Keratinocyte (primary cell): ENCODE measurements around the gene RAB7B. TPM values are rescaled to one million over a fixed set of nuclear protein-coding genes. Genes with fewer than 3 reads are reported as not detected.

Experiments
- DNase-seq: peaks from one replicate; pipeline ENCODE4 v3.0.0-alpha.2; 2011; ENCODE audit warnings: low read depth, missing footprints, low spot score
- FAIRE-seq: peaks from 2 replicates; lab custom pipeline; 2011; peaks lifted over from hg19 to GRCh38; lab: Jason Lieb, UNC
- H2AFZ ChIP-seq: 2 replicates; pipeline ENCODE4 v1.6.0; 2012; ENCODE audit warnings: low read length, control low read depth, inconsistent platforms; ENCODE audit not compliant: control insufficient read depth
- H3K27ac ChIP-seq: 2 replicates; pipeline ENCODE4 v1.5.1; 2011; ENCODE audit warnings: low read length; ENCODE audit not compliant: control insufficient read depth, insufficient read depth
- H3K27me3 ChIP-seq: 3 replicates; pipeline ENCODE4 v1.6.0; 2011; ENCODE audit warnings: low read length; ENCODE audit not compliant: control insufficient read depth, insufficient read depth; ENCODE audit errors: extremely low read depth
- H3K36me3 ChIP-seq, 2 experiments: 2 replicates in 1 of 2; 3 replicates in 1 of 2; pipeline ENCODE4 v1.5.1; 2011; ENCODE audit warnings: low read length in 2 of 2, mild to moderate bottlenecking in 1 of 2; ENCODE audit not compliant: control insufficient read depth in 2 of 2, insufficient read depth in 2 of 2; ENCODE audit errors: extremely low read depth in 1 of 2
- H3K4me1 ChIP-seq: 3 replicates; pipeline ENCODE4 v1.5.1; 2011; ENCODE audit warnings: low read length; ENCODE audit not compliant: control insufficient read depth, insufficient read depth; ENCODE audit errors: extremely low read depth
- H3K4me2 ChIP-seq: 3 replicates; pipeline ENCODE4 v1.6.0; 2011; ENCODE audit warnings: low read depth, low read length; ENCODE audit not compliant: control insufficient read depth, insufficient read depth; ENCODE audit errors: extremely low read depth
- H3K4me3 ChIP-seq, 3 experiments: fragments of 200-600 bp in 1 of 3; sonication (generic) in 1 of 3; 2 replicates in 2 of 3; 3 replicates in 1 of 3; pipeline ENCODE4 v1.5.1; 2011 to 2016; ENCODE audit warnings: low read length in 3 of 3, mild to moderate bottlenecking in 3 of 3, control low read depth in 2 of 3, inconsistent platforms in 1 of 3, low read depth in 1 of 3, mixed read lengths in 1 of 3, mixed run types in 1 of 3, moderate library complexity in 1 of 3; ENCODE audit not compliant: control insufficient read depth in 2 of 3, insufficient read depth in 2 of 3; ENCODE audit errors: extremely low read depth in 1 of 3
- H3K79me2 ChIP-seq: 2 replicates; pipeline ENCODE4 v1.6.0; 2012; ENCODE audit warnings: low read length; ENCODE audit not compliant: control insufficient read depth, insufficient read depth
- H3K9ac ChIP-seq: 3 replicates; pipeline ENCODE4 v1.6.0; 2011; ENCODE audit warnings: low read length; ENCODE audit not compliant: control insufficient read depth, insufficient read depth; ENCODE audit errors: extremely low read depth
- H3K9me1 ChIP-seq: 3 replicates; pipeline ENCODE4 v1.6.0; 2011; ENCODE audit warnings: low read length; ENCODE audit not compliant: control insufficient read depth, insufficient read depth; ENCODE audit errors: extremely low read depth
- H3K9me3 ChIP-seq: 2 replicates; pipeline ENCODE4 v1.5.1; 2012; ENCODE audit warnings: low read depth, low read length; ENCODE audit not compliant: control insufficient read depth
- H4K20me1 ChIP-seq: 3 replicates; pipeline ENCODE4 v1.6.0; 2011; ENCODE audit warnings: low read length; ENCODE audit not compliant: control insufficient read depth, insufficient read depth; ENCODE audit errors: extremely low read depth
- CTCF ChIP-seq, 3 experiments: IDR thresholded peaks in 1 of 3; conservative IDR thresholded peaks in 1 of 3; optimal IDR thresholded peaks in 1 of 3; 2 replicates in 2 of 3; 3 replicates in 1 of 3; pipeline versions ENCODE3 to v1.5.1; 2011; ENCODE audit warnings: low read length in 3 of 3, mild to moderate bottlenecking in 3 of 3, moderate library complexity in 2 of 3, control low read depth in 1 of 3, inconsistent platforms in 1 of 3; ENCODE audit not compliant: insufficient read depth in 2 of 3; ENCODE audit errors: extremely low read depth in 1 of 3
- EZH2 ChIP-seq: IDR thresholded peaks from one replicate; pipeline ENCODE4 v1.6.1; 2012; ENCODE audit warnings: inconsistent platforms, mild to moderate bottlenecking, low read length, moderate library complexity
- dilution Hi-C: fragments of 300-500 bp; cut with MboI; formaldehyde crosslinking; loops from one replicate; pipeline ENCODE4 v1.7.0; 2020; ENCODE audit warnings: low sequenced_read_pairs; ENCODE audit not compliant: extremely low pct_ligation_motif_present
- polyA plus RNA-seq, 5 experiments: library from polyadenylated mRNA; depleted of rRNA in 3 of 5; stranded (reverse) in 3 of 5; stranded (forward) in 1 of 5; unstranded in 1 of 5; fragments of >200 nt; gene quantifications; 1 replicate in 1 of 5; 2 replicates in 3 of 5; 3 replicates in 1 of 5; pipeline versions ENCODE4 v1.2.1 to v1.2.3, GENCODE V29; 2011 to 2012; ENCODE audit warnings: missing spikeins in 2 of 5, low read depth in 1 of 5, low replicate concordance in 1 of 5

The RAB7B gene
- polyA plus RNA-seq, 1 donor (not counting 4 experiments of a cell fraction or from before 2014, with no cell fraction given): 47.8 TPM

GRCh38 chr1:205934788-205935187 is 68.4 kb downstream of the RAB7B start:
- no peak overlapping the region for H3K4me2 ChIP-seq

GRCh38 chr1:205933671-205934618 is 69.2 kb downstream of the RAB7B start:
- DNase-seq (no peak), FAIRE-seq (no peak)
- Histone ChIP-seq H3K79me2 (no peaks in the 10 kb centered on the region), H3K4me1 (peaks cover 12% of the 10 kb centered on the region), H3K36me3 (no peaks in the 10 kb centered on the region), H3K4me3 (no peak overlapping the region), H4K20me1 (no peaks in the 10 kb centered on the region), H3K4me2 (no peak overlapping the region), H3K27ac (no peak overlapping the region), H2AFZ (no peak overlapping the region), H3K9me1 (no peaks in the 10 kb centered on the region), H3K9me3 (no peaks in the 10 kb centered on the region), H3K27me3 (peaks cover 57% of the 10 kb centered on the region), H3K9ac (no peak overlapping the region)
- dilution Hi-C loops: no loop called here
- no peak for TF ChIP-seq CTCF (optimal IDR thresholded peaks at IDR 0.05 in 1 of 3, IDR thresholded peaks at IDR 0.05 in 1 of 3, conservative IDR thresholded peaks at IDR 0.05 in 1 of 3; ENCODE audit: extremely low read depth in 1 of 3, insufficient read depth in 2 of 3, low read length in 3 of 3)
- no peak for TF ChIP-seq EZH2

More at GRCh38 chr1:205934788-205935187, 68.4 kb downstream of the RAB7B start:
- H3K4me3 ChIP-seq: no peak overlapping the region
- H3K9me3 ChIP-seq: no peaks in the 10 kb centered on the region
- TF ChIP-seq CTCF (optimal IDR thresholded peaks at IDR 0.05 in 1 of 3, IDR thresholded peaks at IDR 0.05 in 1 of 3, conservative IDR thresholded peaks at IDR 0.05 in 1 of 3; ENCODE audit: extremely low read depth in 1 of 3, insufficient read depth in 2 of 3, low read length in 3 of 3) (no peak), EZH2 (no peak)
- H3K9ac ChIP-seq: no peak overlapping the region
- H3K9me1 ChIP-seq: no peaks in the 10 kb centered on the region
- dilution Hi-C loops: no loop called here
- peaks cover 12% of the 10 kb centered on the region for H3K4me1 ChIP-seq
- no peak for FAIRE-seq
- H3K79me2 ChIP-seq: no peaks in the 10 kb centered on the region
- no peak overlapping the region for H3K27ac ChIP-seq
- H3K27me3 ChIP-seq: peaks cover 60% of the 10 kb centered on the region
- no peak overlapping the region for H2AFZ ChIP-seq
- no peak for DNase-seq
- H3K36me3 ChIP-seq: no peaks in the 10 kb centered on the region
- no peaks in the 10 kb centered on the region for H4K20me1 ChIP-seq
